Measurements from ENCODE around the gene PDP2.
"Not testable (repeated sequence)": the region's sequence is repeated elsewhere in the genome, so short reads cannot be mapped to it uniquely, and the experiment has no call there.

PDP2 gene

DNA sequence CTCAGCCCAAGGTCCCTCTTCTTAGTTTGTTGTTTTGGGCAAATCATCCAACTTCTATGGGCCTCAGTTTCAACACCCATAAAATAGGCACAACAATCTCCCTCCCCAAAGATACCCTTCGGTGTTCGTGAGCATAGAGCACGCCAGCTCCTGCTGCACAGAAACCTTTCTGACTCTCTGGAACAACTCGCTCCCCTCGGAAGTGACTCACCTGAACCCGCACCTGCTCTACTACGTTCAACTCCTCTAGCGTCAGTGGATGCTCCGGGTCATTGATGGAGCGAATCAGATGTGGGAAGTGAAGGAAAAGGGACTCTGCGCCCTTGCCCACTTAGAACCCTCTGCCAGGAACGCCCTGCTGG, 53.4 kb downstream of the PDP2 start:
- H3K4me1 ChIP-seq (ENCODE audit: control insufficient read depth, insufficient read depth, low read length) = 0 out of 2 replicates have a peak, but pooled peaks cover 5% of the 10 kb centered on the region
- H3K27ac ChIP-seq (ENCODE audit: low read depth, low read length) = no peak overlapping the region
- peaks cover 13% of the 10 kb centered on the region for H3K27me3 ChIP-seq (ENCODE audit: control insufficient read depth, insufficient read depth, low read length)
- H3K4me3 ChIP-seq (ENCODE audit: low read depth, low read length) = peak overlapping the region; percentile 72
- H3K9ac ChIP-seq (ENCODE audit: low read depth, low read length) = peak overlapping the region; percentile 29; the same call in 1 of the 2 replicates
- no peaks in the 10 kb centered on the region for H3K9me3 ChIP-seq (ENCODE audit: control insufficient read depth, insufficient read depth, low read length)
- H3K36me3 ChIP-seq (ENCODE audit: control insufficient read depth, insufficient read depth, low read length) = no peaks in the 10 kb centered on the region; the same call in 1 of the 2 replicates

GRCh38 chr16:66934138-66934838, 54.0 kb downstream of the PDP2 start, which contains the start of gene CIAO2B:
Gene CIAO2B (minus strand): TSS chr16:66934402. CDS start chr16:66934364, 38 bp downstream.
- H3K27me3 ChIP-seq (ENCODE audit: control insufficient read depth, insufficient read depth, low read length) = peaks cover 13% of the 10 kb centered on the region
- H3K9ac ChIP-seq (ENCODE audit: low read depth, low read length) = peak within 1 kb of the TSS; percentile 29
- H3K4me3 ChIP-seq (ENCODE audit: low read depth, low read length) = peak within 1 kb of the TSS; percentile 72
- no peak within 1 kb of the TSS for H3K27ac ChIP-seq (ENCODE audit: low read depth, low read length)
- H3K9me3 ChIP-seq (ENCODE audit: control insufficient read depth, insufficient read depth, low read length) = no peaks in the 10 kb centered on the region
- 0 out of 2 replicates have a peak, but pooled peaks cover 5% of the 10 kb centered on the region for H3K4me1 ChIP-seq (ENCODE audit: control insufficient read depth, insufficient read depth, low read length)
- H3K36me3 ChIP-seq (ENCODE audit: control insufficient read depth, insufficient read depth, low read length) = no peaks in the 10 kb centered on the region; the same call in 1 of the 2 replicates

DNA sequence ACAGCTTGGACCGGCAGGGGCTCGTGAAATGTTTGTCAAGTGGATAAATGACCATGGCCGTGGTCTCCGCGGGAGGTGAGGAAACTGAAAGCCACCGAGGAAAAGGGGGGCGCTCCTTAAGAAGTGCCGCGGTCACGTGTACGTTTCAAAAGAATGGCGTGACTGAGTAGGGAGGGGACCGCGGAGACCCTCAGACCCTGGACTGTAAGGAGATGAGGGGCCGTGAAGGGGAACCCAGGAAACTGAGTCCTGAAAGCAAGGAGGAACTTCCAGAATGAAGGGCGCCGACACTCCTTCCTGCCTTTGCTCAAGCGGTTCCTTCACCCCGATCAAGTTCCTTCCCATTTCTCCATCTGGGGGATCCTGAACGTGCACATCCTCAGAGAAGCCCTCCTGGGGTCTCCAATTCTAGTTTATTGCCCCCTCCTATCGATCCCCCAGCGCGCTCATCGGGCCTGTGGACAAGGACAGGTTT, 54.6 kb downstream of the PDP2 start:
- not testable (repeated sequence) for H3K9me3 ChIP-seq (ENCODE audit: control insufficient read depth, insufficient read depth, low read length); H3K4me1 ChIP-seq (ENCODE audit: control insufficient read depth, insufficient read depth, low read length); H3K27ac ChIP-seq (ENCODE audit: low read depth, low read length); H3K36me3 ChIP-seq (ENCODE audit: control insufficient read depth, insufficient read depth, low read length)
- Histone ChIP-seq H3K27me3 (ENCODE audit: control insufficient read depth, insufficient read depth, low read length) (peaks cover 13% of the 10 kb centered on the region), H3K4me3 (ENCODE audit: low read depth, low read length) (peak overlapping the region; percentile 72), H3K9ac (ENCODE audit: low read depth, low read length) (peak overlapping the region; percentile 27)

- peaks cover 13% of the 10 kb centered on the region for H3K27me3 ChIP-seq (ENCODE audit: control insufficient read depth, insufficient read depth, low read length)
- H3K4me3 ChIP-seq (ENCODE audit: low read depth, low read length) = peak within 1 kb of the TSS; percentile 72
- H3K9me3 ChIP-seq (ENCODE audit: control insufficient read depth, insufficient read depth, low read length) = no peaks in the 10 kb centered on the region
- peak within 1 kb of the TSS; percentile 27 for H3K9ac ChIP-seq (ENCODE audit: low read depth, low read length)
- peaks cover 5% of the 10 kb centered on the region for H3K36me3 ChIP-seq (ENCODE audit: control insufficient read depth, insufficient read depth, low read length)
- 0 out of 2 replicates have a peak, but pooled peaks cover 5% of the 10 kb centered on the region for H3K4me1 ChIP-seq (ENCODE audit: control insufficient read depth, insufficient read depth, low read length)
- H3K27ac ChIP-seq (ENCODE audit: low read depth, low read length) = no peak within 1 kb of the TSS
Observed at GRCh38 chr16:66935314-66936011, 55.1 kb downstream of the PDP2 start, which contains the start of gene CES2. Gene CES2 (plus strand): TSS chr16:66935516. CDS start chr16:66935636, 120 bp downstream.

DNA sequence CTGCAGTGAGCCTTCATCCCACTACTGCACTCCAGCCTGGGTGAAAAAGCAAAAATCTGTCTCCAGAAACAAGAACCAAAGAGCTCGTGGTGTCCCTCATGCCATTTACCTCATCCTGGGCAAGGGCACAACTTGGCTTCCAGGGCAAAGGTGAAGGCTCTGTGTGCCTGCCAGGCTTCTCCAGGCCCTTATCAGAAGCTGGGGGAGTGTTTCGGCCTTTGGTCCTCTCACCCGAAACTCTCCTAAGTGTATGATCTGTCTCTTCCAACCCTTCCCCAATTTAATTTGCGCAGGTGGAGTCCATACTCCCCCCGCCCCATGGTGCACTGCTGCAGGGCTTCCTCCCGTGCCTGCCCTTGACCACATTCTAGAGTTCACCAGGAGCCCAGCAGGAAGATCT, 56.1 kb downstream of the PDP2 start:
- Histone ChIP-seq H3K27ac (ENCODE audit: low read depth, low read length) (no peak overlapping the region), H3K4me1 (ENCODE audit: control insufficient read depth, insufficient read depth, low read length) (0 out of 2 replicates have a peak, but pooled peaks cover 5% of the 10 kb centered on the region), H3K9me3 (ENCODE audit: control insufficient read depth, insufficient read depth, low read length) (no peaks in the 10 kb centered on the region), H3K9ac (ENCODE audit: low read depth, low read length) (no peak overlapping the region), H3K4me3 (ENCODE audit: low read depth, low read length) (no peak overlapping the region), H3K36me3 (ENCODE audit: control insufficient read depth, insufficient read depth, low read length) (peaks cover 15% of the 10 kb centered on the region), H3K27me3 (ENCODE audit: control insufficient read depth, insufficient read depth, low read length) (peaks cover 13% of the 10 kb centered on the region)

DNA sequence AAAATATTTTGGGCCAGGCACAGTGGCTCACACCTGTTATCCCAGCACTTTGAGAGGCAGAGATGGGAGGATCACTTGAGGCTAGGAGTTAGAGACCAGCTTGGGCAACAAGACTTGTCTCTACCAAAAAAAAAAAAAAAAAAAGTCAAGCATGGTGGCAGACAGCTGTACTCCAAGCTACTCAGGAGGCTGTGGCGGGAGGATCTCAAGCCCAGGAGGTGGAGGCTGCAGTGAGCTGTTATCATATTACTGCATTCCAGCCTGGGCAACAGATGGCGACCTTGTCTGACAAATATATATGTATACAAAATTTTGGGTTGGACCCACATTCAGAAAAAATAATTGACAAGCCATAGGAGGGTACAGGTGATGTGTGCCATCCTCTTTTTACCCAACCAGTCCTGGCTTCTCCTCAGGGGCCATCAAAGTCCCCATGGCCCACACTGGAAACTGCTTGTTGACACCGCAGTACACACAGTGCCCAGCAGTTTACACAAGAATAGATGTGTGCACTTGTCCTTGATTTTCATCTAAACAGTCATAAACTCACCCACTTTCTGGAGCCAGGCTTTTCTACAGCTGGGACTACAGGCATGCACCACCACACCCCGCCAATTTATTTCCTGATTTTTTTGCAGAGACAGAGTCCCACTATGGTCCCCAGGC, 56.7 kb downstream of the PDP2 start:
- H3K4me1 ChIP-seq (ENCODE audit: control insufficient read depth, insufficient read depth, low read length) = 0 out of 2 replicates have a peak, but pooled peaks cover 5% of the 10 kb centered on the region
- H3K27ac ChIP-seq (ENCODE audit: low read depth, low read length) = no peak overlapping the region
- H3K27me3 ChIP-seq (ENCODE audit: control insufficient read depth, insufficient read depth, low read length) = peaks cover 13% of the 10 kb centered on the region
- no peak overlapping the region for H3K9ac ChIP-seq (ENCODE audit: low read depth, low read length)
- H3K4me3 ChIP-seq (ENCODE audit: low read depth, low read length) = no peak overlapping the region
- H3K36me3 ChIP-seq (ENCODE audit: control insufficient read depth, insufficient read depth, low read length) = peaks cover 20% of the 10 kb centered on the region
- H3K9me3 ChIP-seq (ENCODE audit: control insufficient read depth, insufficient read depth, low read length) = no peaks in the 10 kb centered on the region

- 0 out of 2 replicates have a peak, but pooled peaks cover 5% of the 10 kb centered on the region for H3K4me1 ChIP-seq (ENCODE audit: control insufficient read depth, insufficient read depth, low read length)
- no peak overlapping the region for H3K9ac ChIP-seq (ENCODE audit: low read depth, low read length)
- H3K36me3 ChIP-seq (ENCODE audit: control insufficient read depth, insufficient read depth, low read length) = peaks cover 27% of the 10 kb centered on the region
- no peaks in the 10 kb centered on the region for H3K9me3 ChIP-seq (ENCODE audit: control insufficient read depth, insufficient read depth, low read length)
- H3K27me3 ChIP-seq (ENCODE audit: control insufficient read depth, insufficient read depth, low read length) = peaks cover 13% of the 10 kb centered on the region
- no peak overlapping the region for H3K4me3 ChIP-seq (ENCODE audit: low read depth, low read length)
- H3K27ac ChIP-seq (ENCODE audit: low read depth, low read length) = no peak overlapping the region
Observed at GRCh38 chr16:66937725-66938337, 57.5 kb downstream of the PDP2 start.

DNA sequence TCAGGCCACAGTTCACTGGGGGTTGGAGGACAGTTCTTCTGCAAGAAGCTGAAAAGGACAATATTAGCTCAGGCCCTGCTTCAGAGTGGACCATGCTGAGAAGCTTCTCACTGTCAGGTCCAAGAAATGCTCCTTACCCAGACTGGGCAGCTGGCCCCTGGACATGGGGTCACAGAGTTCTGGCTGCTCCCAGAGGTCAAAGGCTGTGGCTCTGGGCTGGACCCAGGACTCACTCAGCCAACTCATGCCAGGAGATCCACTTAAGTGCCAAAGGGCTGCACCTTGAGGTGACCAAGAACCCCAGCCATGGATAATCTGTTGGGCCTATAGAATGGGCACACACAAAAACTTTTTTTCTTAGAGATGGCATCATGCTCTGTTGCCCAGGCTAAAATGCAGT, 59.1 kb downstream of the PDP2 start:
- Histone ChIP-seq H3K27me3 (ENCODE audit: control insufficient read depth, insufficient read depth, low read length) (peaks cover 11% of the 10 kb centered on the region), H3K27ac (ENCODE audit: low read depth, low read length) (no peak overlapping the region), H3K36me3 (ENCODE audit: control insufficient read depth, insufficient read depth, low read length) (peaks cover 37% of the 10 kb centered on the region), H3K9me3 (ENCODE audit: control insufficient read depth, insufficient read depth, low read length) (no peaks in the 10 kb centered on the region), H3K4me3 (ENCODE audit: low read depth, low read length) (no peak overlapping the region), H3K4me1 (ENCODE audit: control insufficient read depth, insufficient read depth, low read length) (0 out of 2 replicates have a peak, but pooled peaks cover 5% of the 10 kb centered on the region), H3K9ac (ENCODE audit: low read depth, low read length) (no peak overlapping the region)

DNA sequence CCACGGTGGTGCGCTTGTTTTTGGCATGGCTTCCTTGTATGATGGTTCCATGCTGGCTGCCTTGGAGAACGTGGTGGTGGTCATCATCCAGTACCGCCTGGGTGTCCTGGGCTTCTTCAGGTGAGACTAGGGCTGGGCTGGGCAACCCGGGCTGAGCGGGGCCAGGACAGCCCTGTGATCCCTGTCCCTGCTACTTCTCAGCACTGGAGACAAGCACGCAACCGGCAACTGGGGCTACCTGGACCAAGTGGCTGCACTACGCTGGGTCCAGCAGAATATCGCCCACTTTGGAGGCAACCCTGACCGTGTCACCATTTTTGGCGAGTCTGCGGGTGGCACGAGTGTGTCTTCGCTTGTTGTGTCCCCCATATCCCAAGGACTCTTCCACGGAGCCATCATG, 59.9 kb downstream of the PDP2 start:
- peaks cover 37% of the 10 kb centered on the region for H3K36me3 ChIP-seq (ENCODE audit: control insufficient read depth, insufficient read depth, low read length)
- H3K4me3 ChIP-seq (ENCODE audit: low read depth, low read length) = no peak overlapping the region
- peaks cover 5% of the 10 kb centered on the region for H3K27me3 ChIP-seq (ENCODE audit: control insufficient read depth, insufficient read depth, low read length)
- H3K4me1 ChIP-seq (ENCODE audit: control insufficient read depth, insufficient read depth, low read length) = 0 out of 2 replicates have a peak, but pooled peaks cover 3% of the 10 kb centered on the region
- no peak overlapping the region for H3K9ac ChIP-seq (ENCODE audit: low read depth, low read length)
- H3K9me3 ChIP-seq (ENCODE audit: control insufficient read depth, insufficient read depth, low read length) = no peaks in the 10 kb centered on the region
- no peak overlapping the region for H3K27ac ChIP-seq (ENCODE audit: low read depth, low read length)

Measured in HUES48 (cell line).